Bone marrow (tissue), 2 donors: Measurements from ENCODE around the gene ESRRB.
"Not testable (repeated sequence)": the region's sequence is repeated elsewhere in the genome, so short reads cannot be mapped to it uniquely, and the experiment has no call there.

ENCODE experiments used
- DNase-seq, 2 donors: peaks; one replicate each; lab custom pipeline; 2025; lab: John Stamatoyannopoulos, UW

The ESRRB gene

DNA sequence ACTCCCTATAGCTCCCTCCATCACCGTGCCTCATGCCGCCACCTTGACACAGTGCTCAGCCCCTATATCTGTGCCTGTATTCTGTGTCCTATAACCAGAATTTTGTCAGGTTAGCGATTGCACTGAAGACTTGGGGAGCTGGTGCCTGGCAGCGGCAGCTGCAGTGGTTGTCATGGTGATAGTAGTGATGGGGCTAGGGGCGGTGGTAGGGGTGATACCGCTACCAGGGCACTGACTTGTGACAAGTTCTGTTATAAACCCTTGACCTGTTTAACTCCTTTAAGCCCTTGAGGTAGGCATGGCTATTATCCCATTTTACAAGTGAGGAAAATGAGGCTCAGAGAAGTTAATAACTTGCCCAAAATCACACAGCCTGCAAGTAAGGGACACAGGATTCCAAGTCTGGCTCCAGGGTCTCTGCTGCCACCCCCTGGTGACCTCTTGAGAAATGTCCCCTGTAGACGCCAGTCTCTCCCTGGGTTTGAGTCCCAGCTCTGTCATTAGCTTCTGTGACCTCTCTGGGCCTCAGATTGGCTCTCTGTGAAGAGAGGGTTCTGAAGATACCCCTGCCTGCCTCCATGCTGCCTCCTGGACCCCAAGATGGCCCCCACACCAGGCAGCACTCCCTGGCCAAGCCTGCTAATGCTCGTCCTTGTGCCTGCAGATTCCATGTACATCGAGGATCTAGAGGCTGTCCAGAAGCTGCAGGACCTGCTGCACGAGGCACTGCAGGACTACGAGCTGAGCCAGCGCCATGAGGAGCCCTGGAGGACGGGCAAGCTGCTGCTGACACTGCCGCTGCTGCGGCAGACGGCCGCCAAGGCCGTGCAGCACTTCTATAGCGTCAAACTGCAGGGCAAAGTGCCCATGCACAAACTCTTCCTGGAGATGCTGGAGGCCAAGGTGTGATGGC, 121.9 kb downstream of the ESRRB start:
- DNase-seq = no peak

DNA sequence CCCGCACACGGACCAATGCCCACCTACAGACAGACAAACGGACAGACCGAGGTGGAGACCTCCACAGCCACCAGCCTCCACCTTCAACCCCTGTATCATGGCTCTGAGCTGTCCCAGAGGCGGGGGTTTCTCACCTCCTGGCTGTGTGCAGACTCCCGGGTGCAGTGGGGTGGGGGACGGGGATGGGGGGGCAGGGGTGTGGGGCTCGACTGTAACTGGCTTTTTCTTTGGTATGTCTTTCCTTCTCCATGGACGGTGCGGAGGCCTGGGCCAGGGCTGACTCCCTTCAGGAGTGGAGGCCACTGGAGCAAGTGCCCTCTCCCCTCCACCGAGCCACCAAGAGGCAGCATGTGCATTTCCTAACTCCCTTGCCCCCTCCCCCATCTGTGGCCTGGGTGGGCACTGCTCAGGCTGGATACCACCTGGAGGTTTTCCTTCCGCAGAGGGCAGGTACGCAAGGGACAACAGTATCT, 122.6 kb downstream of the ESRRB start:
- no peak for DNase-seq

DNA sequence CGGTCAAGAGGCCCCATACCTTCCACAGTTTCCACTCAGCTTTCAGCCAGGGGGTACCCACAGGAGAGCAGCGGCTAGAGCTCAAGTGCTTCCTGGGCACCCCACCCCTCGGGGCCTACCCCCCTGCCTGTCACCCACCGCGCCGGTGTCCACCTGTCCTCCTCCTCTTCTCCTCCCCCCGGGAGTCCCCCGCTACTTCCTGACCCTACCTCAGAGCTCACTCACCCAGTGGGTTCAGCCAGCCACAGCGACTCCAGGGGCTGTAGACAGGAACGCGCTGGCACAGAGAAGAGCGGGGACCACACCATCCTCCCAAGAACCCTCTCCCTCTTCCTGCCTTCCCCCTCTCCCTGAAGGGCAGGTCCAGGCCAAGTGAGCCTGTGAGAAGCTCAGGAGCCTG, 123.0 kb downstream of the ESRRB start:
- no peak for DNase-seq

DNA sequence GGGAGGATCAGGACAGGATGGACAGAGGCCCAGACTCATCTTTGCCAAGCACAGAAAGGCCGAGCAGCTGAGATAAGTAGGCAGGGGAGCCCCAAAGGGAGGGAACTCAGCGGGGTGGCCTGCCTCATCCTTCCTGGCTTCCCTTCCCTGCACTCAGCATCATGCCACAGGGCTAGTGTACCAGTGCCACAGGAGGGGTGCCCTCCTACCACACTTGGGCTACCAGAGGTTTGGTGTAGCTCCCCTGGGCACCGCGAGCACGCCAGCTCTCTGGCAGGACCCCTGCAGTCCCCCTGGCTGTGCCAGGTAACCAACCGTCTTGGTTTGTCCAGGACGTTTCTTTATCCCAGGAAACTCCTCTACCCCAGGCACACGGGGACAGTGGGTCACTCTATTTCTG, 123.5 kb downstream of the ESRRB start:
- no peak for DNase-seq

DNA sequence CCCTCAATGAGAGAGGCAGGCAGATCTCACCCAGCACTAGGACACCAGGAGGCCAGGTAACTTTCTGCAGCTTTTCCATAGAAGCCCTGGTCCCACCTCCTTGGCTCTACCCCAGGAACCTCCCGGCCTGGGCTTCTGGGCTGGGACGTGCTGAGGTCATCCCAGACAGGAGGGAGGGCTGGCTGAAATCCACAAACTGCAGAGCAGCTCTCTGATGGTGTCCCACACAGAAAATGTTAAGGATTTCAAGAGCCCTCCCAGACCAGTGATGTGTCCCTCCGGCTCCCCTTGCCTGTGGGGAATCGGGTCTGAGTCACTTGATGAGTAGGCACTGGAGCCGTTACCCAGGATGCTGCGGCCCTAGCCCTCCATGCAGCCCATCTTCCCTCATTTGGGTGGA, 124.1 kb downstream of the ESRRB start:
- DNase-seq = no peak

DNA sequence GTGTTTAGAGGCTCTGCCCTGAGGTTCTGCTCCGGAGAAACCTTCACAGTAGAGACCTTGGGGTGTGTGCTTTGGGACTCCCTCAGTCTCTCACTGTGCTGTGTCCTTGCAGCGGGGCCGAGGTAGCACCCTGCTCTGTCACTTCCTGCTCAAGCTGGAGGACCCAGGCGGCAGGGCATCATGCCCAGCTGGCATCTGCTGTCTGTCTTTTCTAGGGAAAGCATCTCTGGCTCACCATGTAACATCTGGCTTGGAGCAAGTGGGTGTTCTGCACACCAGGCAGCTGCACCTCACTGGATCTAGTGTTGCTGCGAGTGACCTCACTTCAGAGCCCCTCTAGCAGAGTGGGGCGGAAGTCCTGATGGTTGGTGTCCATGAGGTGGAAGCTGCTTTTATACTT, 124.5 kb downstream of the ESRRB start:
- DNase-seq = no peak

DNA sequence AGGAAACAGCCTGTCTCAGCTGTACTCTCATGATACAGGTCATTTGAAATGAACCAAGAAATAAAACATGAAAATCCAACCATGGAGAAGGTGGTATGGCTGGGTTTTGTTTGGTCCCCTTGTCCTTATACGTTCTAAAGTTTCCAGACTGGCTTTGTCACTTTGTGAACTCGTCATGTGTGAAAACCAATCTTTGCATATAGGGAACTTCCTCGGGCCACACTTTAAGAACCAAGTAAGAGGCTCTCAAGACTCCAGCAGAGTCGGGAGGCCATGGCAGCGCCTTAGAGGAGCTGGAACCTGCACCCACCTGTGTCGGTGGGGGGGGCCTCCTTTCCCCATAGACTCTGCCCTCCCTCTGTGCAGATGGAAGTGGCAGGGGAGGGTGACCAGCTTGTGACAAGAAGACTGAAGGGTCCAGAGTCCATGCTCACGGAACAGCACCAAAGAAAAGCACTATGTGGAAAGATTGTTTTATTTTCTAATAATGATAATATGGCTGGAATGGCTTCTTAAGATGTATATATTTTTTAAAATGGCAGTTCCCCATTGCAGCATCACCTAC, 125.3 kb downstream of the ESRRB start:
- DNase-seq = no peak

DNA sequence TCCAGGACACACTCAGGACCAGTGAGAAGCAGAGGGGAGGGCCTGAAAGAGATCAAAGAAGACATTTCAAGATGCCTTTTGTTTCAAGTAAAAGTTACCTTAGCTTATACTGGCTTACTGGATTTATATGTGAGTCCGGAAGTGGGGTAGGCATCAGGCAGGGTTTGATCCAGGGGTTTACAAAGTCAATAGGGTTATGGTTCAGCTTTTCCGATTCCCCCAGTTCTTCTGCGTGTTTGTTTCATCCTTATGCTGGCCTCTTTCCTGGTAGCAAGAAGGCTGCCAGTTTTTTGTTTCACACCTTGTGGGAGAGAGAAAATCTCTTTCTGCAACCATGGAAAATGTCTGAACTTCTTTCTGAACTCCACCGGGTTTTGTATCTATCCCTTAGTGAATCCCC, 126.3 kb downstream of the ESRRB start:
- no peak for DNase-seq

DNA sequence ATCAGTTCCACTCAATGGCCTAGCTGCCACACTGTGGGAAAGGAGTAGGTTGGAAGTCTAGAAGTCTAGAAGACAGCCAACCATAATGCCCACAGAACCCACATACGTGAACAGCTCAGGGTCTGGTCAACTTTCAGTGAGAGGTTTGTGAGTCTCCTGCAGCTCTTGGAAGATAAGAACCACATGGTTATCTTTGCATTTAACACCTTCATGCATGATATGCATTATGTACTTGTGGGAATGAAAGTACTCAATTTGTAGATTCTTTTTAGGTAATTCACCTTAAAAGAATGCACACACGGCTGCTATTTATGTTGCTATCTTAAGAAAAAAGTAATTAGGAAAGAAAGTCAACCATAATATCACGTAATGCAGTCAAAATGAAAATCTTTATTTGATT, 126.7 kb downstream of the ESRRB start:
- no peak for DNase-seq

DNA sequence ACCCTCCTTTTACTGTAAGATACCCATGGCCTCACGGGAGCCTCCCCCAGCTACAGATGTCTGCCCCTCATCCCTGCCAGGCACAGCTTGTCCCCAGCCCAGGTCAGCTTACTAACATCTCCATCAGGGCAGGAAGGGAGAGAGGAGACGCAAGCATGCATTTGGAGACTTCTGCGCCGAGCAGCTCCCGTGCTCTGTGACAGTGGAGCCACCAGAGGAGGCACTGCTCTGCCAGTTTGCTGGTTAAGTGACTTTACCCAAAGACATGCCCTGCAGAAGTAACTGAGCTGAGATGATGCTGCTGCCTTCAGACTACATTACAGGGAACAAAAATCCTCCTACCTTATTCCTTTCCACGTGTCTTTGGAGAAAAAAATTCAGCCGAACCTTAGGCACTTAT, 133.4 kb downstream of the ESRRB start:
- no peak for DNase-seq

DNA sequence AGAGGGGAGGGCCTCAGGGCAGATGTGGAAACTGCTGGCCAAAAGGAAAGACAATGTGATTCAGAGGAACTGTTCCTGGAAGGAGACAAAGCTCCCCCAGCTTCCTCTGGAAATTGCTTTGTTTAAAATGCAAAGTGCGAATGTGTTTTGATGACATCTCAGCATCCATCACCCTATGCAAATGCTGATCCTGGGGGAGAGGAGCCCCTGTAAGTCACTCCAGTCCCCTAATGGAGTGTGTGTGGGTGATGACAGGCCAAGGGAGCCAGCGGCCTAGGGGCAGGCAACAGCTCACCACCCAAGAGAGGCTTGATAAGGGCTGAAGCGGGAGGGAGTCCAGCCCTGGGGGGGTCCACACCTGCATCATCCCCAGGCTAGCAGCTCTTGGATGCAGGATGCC, 134.2 kb downstream of the ESRRB start:
- no peak for DNase-seq

DNA sequence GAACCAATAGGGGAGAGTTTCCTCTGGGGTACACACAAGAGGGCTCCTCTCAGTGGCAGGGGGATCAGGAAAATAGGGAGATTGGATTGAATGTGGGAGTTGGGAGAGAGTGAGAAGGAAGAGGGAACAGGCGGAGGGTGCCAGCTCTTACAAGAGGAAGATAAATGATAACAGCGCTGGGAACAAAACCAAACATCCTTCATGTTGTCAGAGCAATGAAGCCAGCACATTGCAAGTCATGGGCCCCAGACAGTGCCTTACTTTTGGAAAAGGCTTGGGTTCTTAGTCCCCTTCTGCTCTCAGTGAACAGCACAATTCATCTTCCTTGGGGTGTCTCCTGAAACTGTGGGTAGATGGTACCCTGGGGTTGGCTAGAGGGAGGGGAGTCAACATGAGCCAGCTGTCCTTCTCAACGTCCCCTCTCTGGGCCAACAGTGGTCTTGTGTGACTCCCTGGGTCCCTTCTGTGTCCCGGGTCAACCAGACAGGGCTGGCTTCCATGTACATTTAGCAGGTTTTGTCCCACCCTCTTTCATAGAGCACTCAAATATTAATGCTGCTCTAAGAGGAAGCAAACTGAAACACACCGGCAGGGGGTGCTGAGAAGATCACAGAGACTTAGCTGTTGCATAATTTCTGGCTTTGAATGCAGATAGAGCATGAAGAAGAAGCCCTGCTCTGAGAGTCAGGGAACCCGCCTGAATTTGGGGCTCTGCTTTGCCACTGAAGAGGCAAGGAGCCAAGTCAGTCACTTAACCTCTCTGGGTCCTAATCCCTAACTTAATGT, 138.5 kb downstream of the ESRRB start:
- no peak for DNase-seq

DNA sequence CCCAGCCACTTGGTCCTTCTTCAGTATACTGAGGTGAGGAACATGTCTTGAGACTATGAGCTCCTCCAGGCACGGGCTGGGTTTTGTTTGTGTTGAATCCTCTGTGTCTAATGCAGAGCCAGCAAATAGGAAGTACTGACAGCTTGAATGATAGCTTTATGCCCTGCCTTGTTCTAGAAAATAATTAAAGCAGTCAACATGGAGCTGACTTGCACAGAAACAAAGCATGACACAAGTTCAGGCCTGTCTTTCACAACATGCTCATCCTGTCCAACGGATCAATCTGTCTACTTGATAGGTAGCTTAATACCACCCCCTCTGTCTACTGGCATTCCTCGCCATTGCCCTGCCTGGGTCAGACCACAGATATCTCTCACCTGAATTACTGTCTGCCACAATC, 140.9 kb downstream of the ESRRB start:
- no peak for DNase-seq

DNA sequence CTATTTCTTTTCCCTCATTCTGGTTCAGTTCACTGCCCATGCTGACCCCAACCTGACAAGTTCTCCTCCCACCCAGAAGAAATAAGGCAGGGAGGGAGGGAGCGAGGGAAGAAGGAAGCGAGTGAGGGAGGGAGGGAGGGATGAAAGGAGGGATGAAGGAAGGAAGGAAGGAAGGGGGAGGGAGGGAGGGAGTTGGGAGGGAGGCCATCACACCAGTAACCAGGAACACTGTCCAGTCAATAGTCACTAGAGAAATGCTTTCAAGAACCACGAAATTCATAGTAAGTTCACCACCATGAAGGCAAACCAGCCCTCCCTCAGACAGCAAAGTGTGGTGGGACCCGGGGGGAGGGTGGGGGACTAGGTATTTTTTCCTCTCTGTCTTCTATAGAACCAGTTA, 142.4 kb downstream of the ESRRB start:
- DNase-seq = no peak

DNA sequence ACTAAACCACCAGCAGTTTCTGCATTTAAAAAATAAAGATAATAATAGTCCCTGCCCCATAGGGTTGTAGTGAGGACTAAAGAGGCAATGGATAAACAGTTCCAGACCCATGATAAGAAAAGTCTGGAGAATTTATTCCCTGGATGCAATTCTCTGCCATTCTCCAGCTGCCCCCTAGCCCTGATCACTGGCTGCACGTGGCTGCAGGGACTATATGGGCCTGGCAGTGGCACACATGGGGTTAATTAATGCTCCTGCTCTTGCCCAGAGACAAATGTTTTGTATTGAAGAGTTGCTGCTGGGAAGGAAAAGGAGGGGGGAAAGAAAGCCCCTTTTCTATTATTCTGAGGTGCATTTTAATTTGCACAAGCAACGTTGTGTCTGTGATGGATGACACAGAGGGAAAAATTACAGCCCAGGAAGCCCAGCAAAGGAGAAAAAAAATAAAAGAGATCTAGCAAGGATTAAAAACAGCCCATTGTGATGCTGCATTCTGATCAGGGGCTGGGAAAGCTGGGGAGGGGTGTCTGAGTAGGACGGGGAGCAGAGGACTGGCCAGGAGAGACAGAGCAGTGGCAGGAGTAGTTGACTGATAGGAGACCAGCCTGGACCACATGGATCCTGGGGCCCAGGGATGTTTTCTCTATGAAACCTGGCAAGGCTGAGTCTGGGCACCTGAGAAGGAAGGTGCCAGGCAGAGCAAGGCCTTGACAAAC, 149.3 kb downstream of the ESRRB start:
- no peak for DNase-seq

DNA sequence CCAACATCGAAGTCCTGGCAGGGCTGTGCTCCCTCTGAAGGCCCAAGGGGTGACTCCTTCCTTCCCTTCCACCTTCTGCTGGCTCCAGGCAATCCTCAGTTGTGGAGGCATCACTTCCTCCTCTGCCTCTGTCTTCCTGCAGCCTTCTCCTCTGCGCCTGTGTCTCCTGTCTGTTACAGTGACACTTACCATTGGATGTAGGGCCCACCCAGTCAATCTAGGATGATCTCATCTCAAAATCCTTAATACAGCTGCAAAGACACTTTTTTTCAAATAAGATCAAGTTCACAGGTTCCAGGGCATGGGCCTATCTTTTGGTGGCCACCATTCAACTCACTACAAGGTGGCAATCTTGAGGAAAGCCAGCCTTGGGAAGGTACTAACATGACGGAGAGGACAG, 155.1 kb downstream of the ESRRB start:
- DNase-seq = no peak

DNA sequence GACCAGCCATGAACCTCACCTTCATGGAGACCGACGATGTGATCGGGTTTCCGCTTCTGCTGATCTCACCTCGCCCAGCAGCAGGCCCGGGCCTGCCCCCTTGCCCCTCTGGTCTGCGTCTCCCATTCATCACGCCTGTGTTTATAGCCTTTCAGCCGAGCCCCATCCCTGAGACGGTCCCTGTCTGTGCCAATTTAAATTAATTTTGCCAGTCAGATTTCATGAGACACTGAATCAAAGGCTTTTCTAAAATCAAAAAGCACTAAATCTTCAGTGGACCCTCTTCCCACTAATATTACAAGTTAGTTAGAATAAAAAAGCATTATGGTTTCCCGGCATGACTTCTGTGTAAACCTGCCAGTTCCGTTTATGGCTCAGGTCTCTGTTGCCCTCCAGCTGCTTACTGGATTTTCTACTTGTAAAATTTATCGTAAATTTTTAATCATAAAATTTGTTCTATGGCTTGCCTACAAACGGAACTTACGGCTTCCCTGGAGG, 155.9 kb downstream of the ESRRB start:
- no peak for DNase-seq

DNA sequence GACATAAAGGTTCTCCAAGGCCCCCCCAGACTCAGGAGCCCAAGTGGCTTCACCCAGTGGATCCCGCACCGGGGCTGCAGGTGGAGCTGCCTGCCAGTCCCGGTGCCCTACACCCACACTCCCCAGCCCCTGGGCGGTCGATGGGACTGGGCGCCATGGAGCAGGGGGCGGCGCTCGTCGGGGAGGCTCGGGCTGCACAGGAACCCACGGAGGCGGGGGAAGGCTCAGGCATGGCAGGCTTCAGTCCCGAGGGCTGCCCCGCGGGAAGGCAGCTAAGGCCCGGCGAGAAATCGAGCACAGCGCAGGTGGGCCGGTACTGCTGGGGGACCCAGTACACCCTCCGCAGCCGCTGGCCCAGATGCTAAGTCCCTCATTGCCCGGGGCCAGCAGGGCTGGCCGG, 160.7 kb downstream of the ESRRB start:
- DNase-seq = not testable (repeated sequence)

DNA sequence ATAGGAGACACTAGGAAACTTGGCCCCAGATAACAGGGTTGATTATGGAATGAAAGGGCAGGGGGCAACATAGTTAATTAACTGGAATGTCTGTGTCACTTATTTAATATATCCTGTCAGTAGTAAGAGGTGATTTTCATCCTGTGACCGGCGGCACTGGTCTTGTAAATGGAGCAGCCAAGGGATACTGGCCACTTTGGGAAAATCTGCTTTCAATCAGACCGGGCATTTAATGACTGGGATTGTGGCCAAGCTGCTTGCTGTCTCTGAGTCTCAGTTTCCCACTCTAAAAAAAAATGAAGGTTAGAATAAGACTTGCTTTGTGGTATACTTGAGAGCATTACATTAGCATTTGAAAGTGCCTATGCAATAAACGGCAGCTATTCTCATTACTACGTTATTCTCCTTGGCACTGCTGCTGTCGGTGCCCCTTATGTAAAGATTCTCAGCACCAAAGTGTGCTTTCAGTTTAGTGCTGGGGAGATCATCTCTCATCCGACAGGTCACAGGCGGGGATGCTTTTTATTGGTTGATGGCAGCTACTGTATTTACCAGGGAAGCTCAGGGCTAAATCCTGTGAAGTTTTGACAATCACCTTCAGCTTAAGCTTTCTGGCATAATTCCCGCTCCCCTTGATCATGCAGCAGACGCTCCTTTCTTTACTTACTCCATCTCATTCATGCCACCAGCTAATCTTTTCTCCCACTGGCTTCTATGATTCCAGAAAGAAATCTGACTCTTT, 162.1 kb downstream of the ESRRB start:
- no peak for DNase-seq

DNA sequence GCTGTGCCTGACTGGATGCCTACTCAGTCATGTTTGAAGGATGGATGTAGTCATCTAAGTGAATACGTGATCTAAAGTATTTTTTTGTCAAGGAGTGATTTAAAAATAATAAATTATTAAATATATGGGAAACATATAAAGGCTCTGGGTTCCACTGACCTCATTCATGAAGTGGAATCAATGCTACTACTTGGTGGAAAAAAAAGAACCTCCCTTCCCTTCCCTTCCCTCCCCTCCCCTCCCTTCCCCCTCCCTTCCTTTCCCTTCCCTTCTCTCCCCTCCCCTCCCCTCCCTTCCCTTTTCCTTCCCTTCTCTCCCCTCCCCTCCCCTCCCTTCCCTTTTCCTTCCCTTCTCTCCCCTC, 162.7 kb downstream of the ESRRB start:
- DNase-seq = no peak

DNA sequence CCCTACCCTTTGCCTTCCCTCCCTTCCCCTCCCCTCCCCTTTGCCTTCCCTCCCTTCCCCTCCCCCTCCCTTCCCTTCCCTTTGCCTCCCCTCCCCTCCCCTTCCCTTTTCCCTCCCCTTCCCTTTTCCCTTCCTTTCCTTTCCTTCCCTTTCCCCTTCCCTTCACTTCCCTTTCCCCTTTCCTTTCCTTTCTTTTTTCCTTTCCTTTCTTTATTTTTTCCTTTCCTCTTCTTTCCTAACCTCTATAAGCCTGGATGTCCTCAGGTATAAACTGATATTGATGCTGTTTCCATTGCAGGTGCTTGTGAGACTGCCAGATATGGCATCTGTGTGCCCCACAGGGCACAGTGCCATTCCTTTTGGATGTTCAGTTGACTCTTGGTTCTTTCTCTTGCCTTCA, 163.2 kb downstream of the ESRRB start:
- DNase-seq = no peak
